GM21360 (cell line): ENCODE results near the gene CBLL1.

Experiments
- ATAC-seq: cut with Tn5 transposase; IDR thresholded peaks from one replicate; pipeline ENCODE4 v1.9.1; 2021; ENCODE audit warnings: mild to moderate bottlenecking, moderate library complexity; ENCODE audit not compliant: unreplicated experiment

The CBLL1 gene

DNA sequence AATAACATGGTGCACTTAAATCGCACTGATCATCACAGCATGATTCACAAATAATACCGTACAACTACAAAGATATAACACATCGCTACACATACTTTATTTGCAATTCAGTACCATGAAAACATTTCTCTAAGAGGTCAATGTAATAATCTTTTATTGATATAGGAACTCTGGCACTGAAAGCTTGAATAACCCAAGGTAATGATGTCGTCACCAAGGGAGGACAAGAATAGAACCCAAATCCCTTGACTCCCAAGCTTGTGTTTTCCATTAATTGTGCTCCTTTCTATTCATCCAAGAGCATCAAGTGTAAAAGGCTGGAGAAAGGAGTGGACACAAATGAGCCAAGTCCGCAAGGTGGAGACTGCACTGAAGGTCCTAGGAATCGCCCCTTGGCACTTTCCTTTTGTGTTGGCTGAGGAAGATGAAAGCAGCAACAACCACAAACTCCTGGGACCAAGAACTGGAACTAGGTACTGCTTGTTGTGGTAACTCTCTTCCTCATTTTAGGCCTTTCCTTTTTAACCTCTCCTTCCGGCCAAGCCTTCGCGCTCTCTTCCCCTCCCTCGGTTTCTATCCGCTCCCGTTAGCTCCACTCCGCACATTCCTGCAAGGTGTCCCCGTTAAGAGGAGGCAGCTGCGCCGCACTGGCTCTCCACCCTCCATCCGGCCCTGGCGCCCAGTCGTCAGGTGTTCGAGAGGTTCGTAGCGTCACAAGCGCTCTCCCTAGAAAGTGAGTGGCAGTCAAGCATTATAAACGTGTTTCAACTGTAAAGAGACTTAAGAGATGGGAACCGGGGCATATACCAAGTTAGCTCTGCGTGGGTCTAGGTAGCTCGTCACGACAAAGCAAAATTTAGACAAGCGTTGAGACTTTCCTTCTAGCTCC lies 1.0 kb upstream of the CBLL1 start:
- ATAC-seq, result peak; percentile 36

DNA sequence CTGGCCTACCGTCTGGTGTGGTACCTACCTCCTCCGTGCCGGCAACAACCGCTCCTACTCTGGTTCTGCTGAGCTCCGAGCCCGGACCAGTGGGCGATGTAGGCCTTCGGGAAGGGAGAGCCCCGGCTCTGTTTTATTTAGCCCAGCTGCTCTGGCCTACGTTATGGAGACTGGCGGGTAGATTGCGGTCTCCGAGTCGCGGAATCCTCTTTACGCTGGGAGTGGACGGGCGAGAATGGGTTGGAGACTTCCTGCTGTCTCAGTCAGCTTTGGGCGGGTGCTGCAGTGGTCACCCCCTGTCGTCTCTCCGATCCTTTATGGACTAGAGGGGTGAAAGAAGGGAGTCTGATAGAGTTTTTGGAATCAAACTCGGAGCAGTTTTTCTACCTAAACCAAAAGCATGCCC lies 406 bp downstream of the CBLL1 start:
- ATAC-seq, result peak; percentile 33

DNA sequence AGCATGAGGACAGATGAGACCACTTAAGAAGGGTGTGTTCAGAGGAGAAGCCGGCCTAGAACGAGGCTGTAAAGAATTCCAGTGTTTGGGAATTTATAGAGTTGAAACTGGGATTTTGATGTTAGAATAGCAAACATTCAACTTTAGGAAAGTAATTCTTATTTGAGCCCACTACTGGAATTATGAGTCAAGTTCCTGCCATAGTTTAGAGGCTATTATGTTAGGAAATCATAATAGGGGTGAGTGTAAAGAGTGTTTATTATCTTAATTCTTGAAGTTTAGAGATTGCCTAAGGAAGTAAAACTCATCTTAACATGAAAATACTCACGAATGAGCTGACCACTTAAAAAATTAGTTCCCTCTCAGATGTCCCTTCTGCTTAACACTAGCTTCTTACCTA lies 2.1 kb downstream of the CBLL1 start:
- ATAC-seq, result no peak

DNA sequence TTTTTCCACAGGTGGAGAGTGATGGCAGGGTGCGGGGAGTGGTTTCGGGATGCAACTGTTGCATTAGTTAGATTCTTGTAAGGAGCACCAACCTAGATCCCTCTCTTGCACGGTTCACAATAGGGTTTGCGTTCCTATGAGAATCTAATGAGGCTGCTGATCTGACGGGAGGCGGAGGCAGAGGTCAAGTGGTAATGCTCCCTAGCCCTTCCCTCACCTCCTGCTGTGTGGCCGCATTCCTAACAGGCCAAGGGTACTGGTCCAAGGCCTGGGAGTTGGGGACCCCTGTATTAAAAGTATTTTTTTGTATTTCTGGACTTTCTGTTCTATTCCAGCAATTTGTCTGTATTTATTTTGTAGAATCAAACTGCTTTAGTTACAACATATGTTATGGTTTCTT lies 7.2 kb downstream of the CBLL1 start:
- ATAC-seq, result no peak

DNA sequence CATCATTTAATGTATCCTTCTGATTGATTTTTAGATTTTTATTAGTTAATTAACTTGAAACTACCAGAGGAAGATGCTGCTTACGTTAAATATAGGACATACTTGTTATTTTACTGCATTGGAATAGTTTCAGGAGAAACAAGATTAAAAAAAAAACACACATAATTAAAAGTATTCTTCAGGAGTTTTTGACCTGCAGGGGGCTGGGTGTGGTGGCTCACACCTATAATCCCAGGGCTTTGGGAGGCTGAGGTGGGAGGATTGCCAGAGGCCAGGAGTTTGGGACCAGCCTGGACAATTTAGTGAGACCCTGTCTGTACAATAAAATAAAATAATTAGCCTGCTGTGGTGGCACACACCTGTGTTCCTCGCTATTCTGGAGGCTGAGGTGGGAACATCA lies 10.7 kb downstream of the CBLL1 start:
- ATAC-seq, result no peak

DNA sequence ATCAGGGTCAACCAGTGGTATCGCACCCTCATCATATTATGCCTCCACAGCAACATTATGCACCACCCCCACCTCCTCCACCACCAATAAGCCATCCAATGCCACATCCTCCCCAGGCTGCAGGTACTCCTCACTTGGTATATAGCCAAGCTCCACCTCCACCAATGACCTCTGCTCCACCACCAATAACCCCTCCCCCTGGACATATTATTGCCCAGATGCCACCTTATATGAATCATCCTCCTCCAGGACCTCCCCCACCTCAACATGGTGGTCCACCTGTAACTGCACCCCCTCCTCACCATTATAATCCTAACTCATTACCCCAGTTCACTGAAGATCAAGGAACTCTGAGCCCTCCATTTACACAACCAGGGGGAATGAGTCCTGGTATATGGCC lies 14.7 kb downstream of the CBLL1 start:
- ATAC-seq, result no peak

DNA sequence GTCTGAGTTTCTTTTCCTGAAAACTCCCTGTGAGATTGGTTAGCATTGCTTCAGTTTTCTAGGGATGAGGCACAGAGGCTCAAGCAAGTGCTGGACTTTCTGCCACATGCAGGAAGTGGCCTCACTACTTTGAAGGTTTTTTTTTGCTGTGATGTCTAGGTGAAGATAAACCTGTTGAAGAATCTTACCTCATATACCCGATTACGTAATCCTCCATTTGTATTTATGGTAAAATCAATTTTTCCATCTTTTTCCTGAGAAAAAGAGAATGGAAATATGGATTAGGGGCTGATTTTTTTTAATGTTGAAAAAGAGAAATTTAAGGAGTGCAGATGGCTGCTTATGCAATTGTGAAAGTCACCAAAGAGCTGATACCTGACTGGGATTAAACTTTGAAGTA lies 23.4 kb downstream of the CBLL1 start:
- ATAC-seq, result no peak

DNA sequence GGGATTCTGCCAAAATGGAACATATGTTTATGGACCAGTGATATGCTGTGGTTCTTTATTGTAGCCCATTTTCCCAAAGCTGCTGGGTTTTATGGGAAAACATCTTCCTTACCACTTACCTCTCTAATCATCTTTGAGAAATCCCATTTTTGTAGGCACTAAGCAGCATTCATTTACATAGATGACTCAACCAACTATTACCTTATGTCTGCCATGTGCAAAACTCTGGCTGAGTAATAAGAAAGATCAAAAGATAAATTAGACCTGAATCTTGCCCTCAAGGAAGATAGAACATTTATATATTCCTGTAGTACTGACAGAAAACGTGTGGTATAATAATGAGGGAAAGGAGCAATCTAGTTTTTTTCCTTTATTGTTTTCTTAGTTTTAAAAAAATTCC lies 24.3 kb downstream of the CBLL1 start:
- ATAC-seq, result no peak

DNA sequence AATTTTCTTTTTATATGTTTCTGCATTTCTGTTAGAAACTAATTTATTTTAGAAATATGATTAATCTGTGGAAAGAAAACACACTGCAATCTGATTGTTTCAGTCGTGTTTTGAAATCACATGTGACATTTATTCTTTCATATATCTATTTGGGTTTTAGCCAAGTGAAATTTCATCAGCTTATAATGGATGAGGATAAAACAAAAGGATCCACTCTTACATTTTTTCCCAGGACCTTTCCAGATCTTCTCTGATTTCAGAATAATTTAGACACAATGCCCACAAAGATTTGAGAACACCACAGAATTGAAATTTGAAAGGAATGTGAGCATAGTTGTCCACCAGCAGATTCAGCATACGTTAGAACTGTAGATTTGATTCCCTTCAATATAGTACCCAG lies 29.1 kb downstream of the CBLL1 start:
- ATAC-seq, result no peak

DNA sequence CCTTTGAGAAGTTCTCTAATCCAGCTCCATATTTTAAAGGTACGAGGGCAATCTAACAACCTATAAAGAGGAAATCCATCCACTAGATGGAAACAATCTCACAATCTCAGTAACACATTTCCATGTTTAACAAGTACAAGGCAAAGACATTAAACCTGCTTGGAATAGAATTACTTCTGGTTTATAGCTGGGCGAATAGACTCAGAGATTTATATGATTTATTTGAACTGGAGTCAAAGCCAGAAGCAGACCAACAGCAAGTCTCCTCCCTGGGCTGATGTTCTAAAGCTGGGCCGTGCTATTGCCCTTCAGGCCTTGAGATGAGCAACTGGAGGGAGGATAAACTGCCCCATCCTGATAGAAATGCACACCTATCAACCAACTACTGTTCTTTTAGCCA lies 33.8 kb downstream of the CBLL1 start:
- no peak for ATAC-seq

DNA sequence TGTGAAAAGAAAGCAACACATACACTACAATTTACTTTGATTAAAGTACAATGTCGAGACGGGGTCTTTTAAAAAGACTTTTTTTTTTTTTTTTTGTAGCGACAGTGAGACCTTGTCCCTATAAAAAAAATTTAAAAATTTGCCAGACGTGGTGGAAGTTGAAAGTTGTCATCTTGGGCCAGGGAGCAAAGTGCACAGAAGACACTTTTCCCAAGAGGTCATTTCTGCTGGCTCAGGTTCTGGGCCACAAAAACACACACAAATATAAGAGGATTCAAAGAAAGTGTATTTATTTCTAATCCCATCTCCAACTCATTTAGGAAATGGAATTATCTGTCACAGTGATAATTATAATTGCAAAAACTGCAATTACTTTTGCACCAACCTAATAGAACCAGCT lies 34.3 kb downstream of the CBLL1 start:
- ATAC-seq, result no peak

DNA sequence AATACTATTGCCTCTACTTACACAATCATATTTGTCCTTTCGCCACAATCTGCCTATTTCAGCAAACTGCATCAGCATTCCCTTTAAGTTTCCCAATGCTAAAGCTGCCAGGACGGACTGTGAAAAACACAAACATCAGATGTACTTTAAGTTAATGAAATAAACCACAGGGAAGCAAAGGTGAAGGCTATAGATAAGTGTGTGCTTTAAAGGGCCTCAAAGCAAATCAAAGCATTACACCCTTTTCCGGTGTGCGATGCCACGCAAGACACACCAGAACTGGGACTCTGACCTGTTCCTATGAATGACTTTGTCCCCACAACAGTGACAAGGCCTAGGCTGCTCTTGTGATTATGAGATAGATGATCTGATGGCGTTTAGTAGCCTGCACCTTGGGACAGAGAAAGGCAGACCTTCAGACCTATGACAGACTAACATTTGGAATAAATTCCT lies 35.7 kb downstream of the CBLL1 start:
- no peak for ATAC-seq

DNA sequence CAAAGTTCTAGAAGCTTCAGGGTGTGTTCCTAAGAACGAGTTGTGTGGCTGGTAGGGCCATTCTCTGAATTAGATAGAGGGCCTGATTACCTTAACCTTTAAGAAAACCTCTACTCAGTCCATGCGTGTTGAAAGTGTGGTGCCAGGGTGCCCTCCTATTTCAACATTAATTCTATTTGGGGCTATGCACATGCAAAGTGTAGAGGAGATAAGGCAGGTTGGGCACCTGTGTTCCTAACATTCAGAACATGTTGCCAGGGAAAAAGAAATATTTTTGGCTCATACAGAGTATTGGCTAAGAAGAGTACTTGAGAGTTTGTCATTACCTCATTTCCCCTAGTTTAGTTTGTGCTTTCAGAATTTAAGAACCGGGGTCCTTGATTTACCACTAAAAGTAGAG lies 38.4 kb downstream of the CBLL1 start:
- ATAC-seq, result no peak

DNA sequence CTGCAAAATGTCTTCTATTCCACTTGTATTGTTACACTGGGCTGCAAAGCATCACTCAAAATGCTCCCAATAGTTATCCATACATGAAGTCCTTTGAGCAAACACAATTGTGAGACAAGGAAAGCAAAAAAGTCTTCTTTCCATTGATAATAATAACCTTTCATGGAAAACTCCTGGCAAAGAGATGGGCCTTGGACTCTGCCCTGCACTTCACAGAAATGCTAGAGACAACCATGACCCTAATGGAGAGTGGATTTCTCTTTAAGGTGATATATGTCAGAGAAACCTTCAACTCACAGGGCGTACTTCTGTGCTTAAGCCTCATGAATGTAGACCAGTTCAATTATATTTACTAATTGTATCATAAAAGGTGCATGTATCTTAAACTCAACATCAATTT lies 39.7 kb downstream of the CBLL1 start:
- no peak for ATAC-seq

DNA sequence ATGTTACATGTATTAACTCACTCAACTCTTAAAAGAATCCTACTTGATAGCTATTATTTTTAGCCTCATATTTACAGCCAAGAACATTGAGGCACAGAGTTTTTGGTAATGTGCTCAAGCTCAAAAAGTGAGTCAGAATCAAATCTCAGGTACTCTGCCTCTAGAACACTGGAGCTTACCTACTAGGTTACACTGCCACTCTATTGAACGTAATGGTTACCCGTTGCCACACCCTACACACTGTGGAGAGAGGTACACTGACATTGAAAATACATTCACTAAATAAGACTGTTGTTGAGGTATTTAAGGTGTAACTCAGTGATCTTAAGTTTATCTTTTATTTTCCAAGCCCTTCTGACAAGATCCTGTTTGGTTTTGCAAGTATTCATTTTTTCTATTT lies 41.2 kb downstream of the CBLL1 start:
- ATAC-seq, result no peak

DNA sequence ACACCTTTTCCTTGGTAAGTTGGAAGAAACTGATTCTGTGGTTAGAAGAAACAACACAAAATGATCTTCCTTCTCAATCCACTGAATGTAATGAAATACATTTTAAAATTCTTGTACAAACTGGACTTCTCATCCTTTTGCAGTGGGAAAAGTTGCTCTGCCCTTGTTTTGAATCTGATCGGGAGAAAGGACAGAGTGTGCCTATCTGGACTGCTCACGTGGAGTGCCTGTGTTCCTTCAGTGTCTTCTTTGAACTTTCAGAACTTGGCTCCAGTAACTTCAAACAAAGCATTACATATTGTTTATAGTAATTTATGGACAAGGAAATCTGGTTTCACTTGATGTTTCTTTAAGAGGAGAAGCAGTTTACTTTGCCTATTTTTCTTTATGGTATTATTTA lies 42.0 kb downstream of the CBLL1 start:
- no peak for ATAC-seq

DNA sequence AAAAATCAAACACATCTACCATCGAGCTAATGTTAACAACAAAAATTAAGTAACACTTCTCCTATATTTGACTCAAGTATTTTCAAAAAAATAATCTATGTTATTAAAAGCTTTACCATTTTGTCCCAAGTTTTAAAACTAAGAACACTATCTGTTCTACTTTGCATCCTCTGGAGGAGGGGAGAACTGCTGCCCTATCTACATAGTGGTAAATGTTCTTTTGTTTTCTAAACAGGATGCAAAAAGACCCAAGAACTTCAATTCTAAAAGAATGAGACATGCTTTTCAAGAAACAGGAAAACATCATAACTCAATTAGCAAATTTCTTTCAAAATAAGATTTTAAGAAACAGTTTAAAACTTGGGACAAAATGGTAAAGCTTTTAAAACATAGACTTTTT lies 44.3 kb downstream of the CBLL1 start:
- no peak for ATAC-seq

DNA sequence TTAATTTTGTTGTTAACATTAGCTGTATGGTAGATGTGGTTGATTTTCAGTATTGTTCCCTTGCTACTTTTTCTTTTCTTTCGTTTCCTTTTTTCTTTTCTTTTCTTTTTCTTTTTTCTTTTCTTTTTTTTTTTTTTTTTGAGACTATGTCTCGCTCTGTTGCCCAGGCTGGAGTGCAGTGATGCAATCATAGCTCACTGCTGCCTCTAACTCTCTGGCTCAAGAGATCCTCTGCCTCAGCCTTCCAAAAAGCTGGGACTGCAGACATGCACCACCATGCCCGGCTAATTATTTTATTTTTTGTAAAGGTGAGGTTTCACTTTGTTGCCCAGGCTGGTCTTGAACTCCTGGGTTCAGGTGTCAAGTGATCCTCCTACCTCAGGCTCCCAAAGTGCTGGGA lies 44.7 kb downstream of the CBLL1 start:
- ATAC-seq, result no peak

DNA sequence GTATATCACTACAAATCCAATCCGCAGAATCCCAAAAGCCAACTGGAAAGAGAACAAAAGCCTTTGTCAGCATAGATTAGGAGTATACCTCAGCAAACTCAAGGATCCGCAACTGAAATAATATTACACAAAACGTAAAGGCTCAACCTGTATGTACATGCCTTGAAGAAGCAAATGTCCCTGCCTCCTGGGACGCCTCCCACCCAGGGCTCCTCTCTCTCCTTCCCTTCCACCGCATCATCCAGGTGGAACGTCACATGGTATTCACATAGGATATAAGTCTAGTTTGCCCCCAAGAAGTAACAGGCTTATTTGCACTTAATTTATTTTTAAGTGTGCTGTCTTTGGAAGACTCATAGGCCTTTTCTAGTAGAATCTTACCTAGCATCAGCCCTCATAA lies 45.7 kb downstream of the CBLL1 start:
- no peak for ATAC-seq

DNA sequence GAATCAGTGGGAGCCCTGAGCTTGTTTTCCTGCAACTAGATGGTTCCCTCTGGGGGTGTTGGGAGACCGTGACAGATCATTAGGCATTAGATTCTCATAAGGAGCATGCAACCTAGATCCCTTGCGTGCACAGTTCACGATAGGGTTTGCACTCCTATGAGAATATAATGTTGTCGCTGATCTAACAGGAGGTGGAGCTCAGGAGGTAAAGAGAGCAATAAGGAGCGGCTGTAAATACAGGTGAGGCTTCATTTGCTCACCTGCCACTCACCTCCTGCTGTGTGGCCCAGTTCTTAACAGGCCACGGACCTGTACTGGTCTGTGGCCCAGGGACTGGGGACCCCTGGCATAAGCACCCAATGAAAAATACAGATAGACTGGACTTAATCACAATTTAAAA lies 48.4 kb downstream of the CBLL1 start:
- ATAC-seq, result no peak

DNA sequence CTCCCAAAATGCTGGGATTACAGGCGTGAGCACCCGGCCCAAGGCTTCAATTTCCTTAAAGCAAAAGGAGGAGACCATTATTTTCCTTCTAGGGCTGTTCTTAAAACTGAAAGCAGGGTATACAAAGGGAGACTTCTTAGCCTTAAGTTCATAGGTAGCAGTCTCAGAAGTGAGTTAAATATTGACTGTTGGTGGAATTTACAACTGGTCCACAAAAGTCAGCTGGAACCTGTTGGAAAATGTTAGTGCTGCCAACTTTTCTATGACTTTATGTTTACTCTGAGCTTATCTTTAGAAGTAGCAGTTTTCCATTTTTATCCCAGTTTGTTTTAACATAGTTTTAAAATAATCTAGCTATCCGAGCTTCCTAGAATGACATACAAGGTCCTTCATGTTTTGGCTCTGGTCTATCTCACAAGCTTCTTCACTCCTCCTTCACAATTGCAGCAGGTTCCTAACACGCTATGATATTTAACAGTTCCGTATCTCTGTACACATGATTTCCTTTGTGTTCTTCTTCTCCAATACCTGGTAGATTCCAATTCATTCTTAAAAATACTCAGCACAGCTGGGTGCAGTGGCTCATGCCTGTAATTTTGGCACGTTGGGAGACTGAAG lies 55.8 kb downstream of the CBLL1 start:
- no peak for ATAC-seq

DNA sequence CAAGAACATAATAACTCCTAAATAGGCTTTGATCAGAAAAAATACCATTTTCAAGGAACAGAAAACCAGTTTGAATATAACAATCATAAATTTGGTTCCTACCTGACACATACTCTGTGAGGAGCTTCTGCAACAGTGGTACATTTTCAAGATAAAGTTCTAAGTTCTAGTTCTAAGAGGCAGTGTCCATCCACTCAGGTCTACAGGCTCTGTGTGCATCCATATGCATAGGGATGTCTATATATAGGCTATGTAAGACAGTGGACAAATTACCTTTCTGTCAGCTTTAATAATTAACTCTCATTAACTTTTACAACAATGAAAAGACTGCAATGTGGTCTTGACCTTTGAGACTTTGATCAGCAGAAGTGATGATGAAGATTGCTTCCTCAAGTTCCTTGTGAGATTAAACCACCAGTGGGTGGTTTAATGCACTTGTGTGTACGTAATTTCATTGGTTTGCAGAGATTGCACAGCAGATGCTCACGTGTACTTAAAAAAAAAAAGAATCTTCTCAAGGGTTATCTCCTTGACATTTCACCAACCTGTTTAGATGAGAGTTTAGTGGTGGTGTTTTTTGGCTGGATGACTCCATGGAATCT lies 59.2 kb downstream of the CBLL1 start, which contains the start of gene SLC26A3:
TSS of gene SLC26A3 (minus strand) at position 215 of the 602 bp plus-strand sequence. CDS start 8,714 bp downstream, outside the sequence.
- no peak for ATAC-seq
